Measurements from ENCODE around the gene THSD7B.

THSD7B gene

GRCh38 chr2:137339051-137339450 is 573.7 kb downstream of the THSD7B start:
- TF ChIP-seq ISL1 (CRISPR knock-in tag; IDR thresholded peaks at IDR 0.05), result no peak
- TF ChIP-seq GLIS3 (CRISPR knock-in tag; IDR thresholded peaks at IDR 0.05), result no peak
- TF ChIP-seq, protein P1, sequence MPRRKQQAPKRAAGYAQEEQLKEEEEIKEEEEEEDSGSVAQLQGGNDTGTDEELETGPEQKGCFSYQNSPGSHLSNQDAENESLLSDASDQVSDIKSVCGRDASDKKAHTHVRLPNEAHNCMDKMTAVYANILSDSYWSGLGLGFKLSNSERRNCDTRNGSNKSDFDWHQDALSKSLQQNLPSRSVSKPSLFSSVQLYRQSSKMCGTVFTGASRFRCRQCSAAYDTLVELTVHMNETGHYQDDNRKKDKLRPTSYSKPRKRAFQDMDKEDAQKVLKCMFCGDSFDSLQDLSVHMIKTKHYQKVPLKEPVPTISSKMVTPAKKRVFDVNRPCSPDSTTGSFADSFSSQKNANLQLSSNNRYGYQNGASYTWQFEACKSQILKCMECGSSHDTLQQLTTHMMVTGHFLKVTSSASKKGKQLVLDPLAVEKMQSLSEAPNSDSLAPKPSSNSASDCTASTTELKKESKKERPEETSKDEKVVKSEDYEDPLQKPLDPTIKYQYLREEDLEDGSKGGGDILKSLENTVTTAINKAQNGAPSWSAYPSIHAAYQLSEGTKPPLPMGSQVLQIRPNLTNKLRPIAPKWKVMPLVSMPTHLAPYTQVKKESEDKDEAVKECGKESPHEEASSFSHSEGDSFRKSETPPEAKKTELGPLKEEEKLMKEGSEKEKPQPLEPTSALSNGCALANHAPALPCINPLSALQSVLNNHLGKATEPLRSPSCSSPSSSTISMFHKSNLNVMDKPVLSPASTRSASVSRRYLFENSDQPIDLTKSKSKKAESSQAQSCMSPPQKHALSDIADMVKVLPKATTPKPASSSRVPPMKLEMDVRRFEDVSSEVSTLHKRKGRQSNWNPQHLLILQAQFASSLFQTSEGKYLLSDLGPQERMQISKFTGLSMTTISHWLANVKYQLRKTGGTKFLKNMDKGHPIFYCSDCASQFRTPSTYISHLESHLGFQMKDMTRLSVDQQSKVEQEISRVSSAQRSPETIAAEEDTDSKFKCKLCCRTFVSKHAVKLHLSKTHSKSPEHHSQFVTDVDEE (CRISPR knock-in tag; IDR thresholded peaks at IDR 0.05), result no peak
- TF ChIP-seq CREB5 (CRISPR knock-in tag; IDR thresholded peaks at IDR 0.05; ENCODE audit: low read depth), result no peak
- no peak for TF ChIP-seq ZNF70 (CRISPR knock-in tag; IDR thresholded peaks at IDR 0.05)
- no peak for TF ChIP-seq ZNF8 (CRISPR knock-in tag; IDR thresholded peaks at IDR 0.05)
- no peak for TF ChIP-seq SNAI2 (CRISPR knock-in tag; IDR thresholded peaks at IDR 0.05)
- no peak for TF ChIP-seq OSR1 (CRISPR knock-in tag; IDR thresholded peaks at IDR 0.05)
- TF ChIP-seq PATZ1 (CRISPR knock-in tag; IDR thresholded peaks at IDR 0.05; ENCODE audit: borderline replicate concordance), result no peak
- no peak for TF ChIP-seq RARB (CRISPR knock-in tag; IDR thresholded peaks at IDR 0.05)
- no peak for TF ChIP-seq ZFP3 (CRISPR knock-in tag; IDR thresholded peaks at IDR 0.05)
- no peak for TF ChIP-seq ZC3H10 (CRISPR knock-in tag; IDR thresholded peaks at IDR 0.05)
- no peak for TF ChIP-seq ZFP30 (CRISPR knock-in tag; IDR thresholded peaks at IDR 0.05)
- TF ChIP-seq PPARA (CRISPR knock-in tag; IDR thresholded peaks at IDR 0.05; ENCODE audit: borderline replicate concordance), result no peak
- TF ChIP-seq ESRRG (CRISPR knock-in tag; IDR thresholded peaks at IDR 0.05), result no peak
- no peak for TF ChIP-seq ARNTL (CRISPR knock-in tag; IDR thresholded peaks at IDR 0.05; ENCODE audit: borderline replicate concordance, low read depth)
- TF ChIP-seq CSRNP3 (CRISPR knock-in tag; IDR thresholded peaks at IDR 0.05), result no peak
- no peak for TF ChIP-seq ZNF565 (CRISPR knock-in tag; conservative IDR thresholded peaks at IDR 0.05; ENCODE audit: low read depth)
- no peak for ATAC-seq

- ATAC-seq, result no peak
- no peak for TF ChIP-seq ZNF565 (CRISPR knock-in tag; conservative IDR thresholded peaks at IDR 0.05; ENCODE audit: low read depth)
- no peak for TF ChIP-seq PPARA (CRISPR knock-in tag; IDR thresholded peaks at IDR 0.05; ENCODE audit: borderline replicate concordance)
- no peak for TF ChIP-seq ZC3H10 (CRISPR knock-in tag; IDR thresholded peaks at IDR 0.05)
- TF ChIP-seq, protein P1 (CRISPR knock-in tag; IDR thresholded peaks at IDR 0.05), result no peak
- TF ChIP-seq TOX (CRISPR knock-in tag; IDR thresholded peaks at IDR 0.05; ENCODE audit: borderline replicate concordance), result no peak
- TF ChIP-seq CSRNP3 (CRISPR knock-in tag; IDR thresholded peaks at IDR 0.05), result no peak
- no peak for TF ChIP-seq ZNF8 (CRISPR knock-in tag; IDR thresholded peaks at IDR 0.05)
- TF ChIP-seq POU6F1 (CRISPR knock-in tag; IDR thresholded peaks at IDR 0.05; ENCODE audit: borderline replicate concordance, low read depth), result no peak
- no peak for TF ChIP-seq ISL1 (CRISPR knock-in tag; IDR thresholded peaks at IDR 0.05)
- TF ChIP-seq CREB5 (CRISPR knock-in tag; IDR thresholded peaks at IDR 0.05; ENCODE audit: low read depth), result no peak
These were observed 580.6 kb downstream of the THSD7B start for GRCh38 chr2:137345994-137346393.

All from SK-N-SH treated with all-trans-retinoic acid at 6 μM for 48 hours (cell line).